ENCODE data around the gene HNRNPF. TPM values are rescaled to one million over a fixed set of nuclear protein-coding genes. Genes with fewer than 3 reads are reported as not detected.

Gene HNRNPF
- total RNA-seq, 6 donors from 2014 or later, result 80.7 to 225 (median 177) TPM

- no peak for ATAC-seq (ENCODE audit: low FRiP score in 2 of 2)
- 75 to 88% methylated on average over 2 of the region's 2 CpGs for WGBS, 2 donors
- H3K9me3 ChIP-seq, result no peaks in the 10 kb centered on the region
- DNase-seq, result peak in 1 of 2 donors; percentile 12
- no peak overlapping the region for H3K4me3 ChIP-seq
- H3K36me3 ChIP-seq, result no peaks in the 10 kb centered on the region
- H3K27me3 ChIP-seq, result no peaks in the 10 kb centered on the region
- no peak for TF ChIP-seq EP300 (IDR thresholded peaks at IDR 0.05)
- TF ChIP-seq POLR2AphosphoS5 (IDR thresholded peaks at IDR 0.05), result no peak
- no peak for TF ChIP-seq CTCF (IDR thresholded peaks at IDR 0.05)
- TF ChIP-seq POLR2A (IDR thresholded peaks at IDR 0.05), result no peak
- H3K4me1 ChIP-seq, result peaks cover 2 to 12% (median 2%) of the 10 kb centered on the region in 4 donors
- H3K27ac ChIP-seq, result no peak overlapping the region
Measured at GRCh38 chr10:43411536-43411935, 2.5 kb upstream of the HNRNPF start.

DNA sequence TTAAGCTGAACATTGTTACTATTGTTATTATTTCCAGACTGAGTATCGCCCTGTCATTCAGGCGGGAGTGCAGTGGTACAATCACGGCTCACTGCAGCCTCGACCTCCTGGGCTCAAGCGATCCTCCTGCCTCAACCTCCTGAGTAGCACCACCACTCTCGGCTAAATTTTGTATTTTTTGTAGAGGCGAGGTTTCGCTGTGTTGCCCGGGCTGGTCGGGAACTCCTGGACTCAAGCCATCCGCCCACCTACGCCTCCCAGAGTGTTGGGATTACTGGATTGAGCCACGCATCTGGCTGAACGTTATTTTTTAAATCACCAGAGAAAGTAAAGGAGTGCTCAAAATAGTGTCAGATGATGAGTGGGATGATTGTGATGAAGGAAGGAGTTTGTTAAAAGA lies 1.4 kb upstream of the HNRNPF start:
- Histone ChIP-seq H3K27me3 (no peaks in the 10 kb centered on the region), H3K4me3 (peak overlapping the region in 1 of 4 donors; percentile 71), H3K9me3 (no peaks in the 10 kb centered on the region), H3K36me3 (no peaks in the 10 kb centered on the region), H3K4me1 (peaks cover 13 to 24% (median 14%) of the 10 kb centered on the region in 4 donors), H3K27ac (peak overlapping the region in 3 of 4 donors; percentile 98 to 100 (median 98))
- 91 to 92% methylated on average over 14 of the region's 14 CpGs for WGBS, 2 donors
- no peak for TF ChIP-seq EP300 (IDR thresholded peaks at IDR 0.05)
- no peak for TF ChIP-seq POLR2A (IDR thresholded peaks at IDR 0.05)
- TF ChIP-seq POLR2AphosphoS5 (IDR thresholded peaks at IDR 0.05), result no peak
- no peak for TF ChIP-seq CTCF (IDR thresholded peaks at IDR 0.05)
- DNase-seq (peak in 1 of 2 donors; percentile 13), ATAC-seq (ENCODE audit: low FRiP score in 2 of 2) (no peak)

DNA sequence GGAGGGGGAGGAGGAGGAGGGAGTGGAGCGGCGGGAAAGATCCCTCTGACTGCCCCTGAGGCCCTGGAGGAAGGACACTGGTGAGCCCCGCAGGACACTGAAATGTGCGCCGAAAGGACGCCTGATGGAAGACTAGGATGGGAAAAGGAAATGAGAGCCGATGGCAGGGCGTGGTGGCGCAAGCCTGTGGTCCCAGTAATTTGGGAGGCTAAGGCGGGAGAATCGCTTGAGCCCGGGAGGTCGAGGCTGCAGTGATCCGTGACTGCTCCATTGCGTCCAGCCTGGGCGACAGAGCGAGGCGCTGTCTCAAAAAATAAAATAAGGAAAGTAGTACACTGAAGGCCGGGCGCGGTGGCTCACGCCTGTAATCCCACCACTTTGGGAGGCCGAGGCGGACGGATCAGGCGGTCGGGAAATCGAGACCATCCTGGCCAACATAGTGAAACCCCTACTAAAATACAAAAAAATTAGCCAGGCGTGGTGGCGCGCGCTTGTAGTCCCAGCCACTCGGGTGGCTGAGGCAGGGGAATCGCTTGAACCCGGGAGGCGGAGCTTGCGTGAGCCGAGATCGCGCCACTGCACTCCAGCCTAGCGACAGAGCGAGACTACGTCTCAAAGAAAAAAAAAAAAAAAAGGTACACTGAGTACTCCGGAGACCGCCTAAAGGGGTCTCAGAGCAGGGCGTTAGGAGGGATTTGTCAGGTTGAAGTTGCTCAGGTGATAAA lies 561 bp upstream of the HNRNPF start:
- Histone ChIP-seq H3K4me1 (peaks cover 21 to 32% (median 22%) of the 10 kb centered on the region in 4 donors), H3K27me3 (no peaks in the 10 kb centered on the region), H3K9me3 (no peaks in the 10 kb centered on the region), H3K4me3 (peak overlapping the region; percentile 57 to 71 (median 62)), H3K27ac (peak overlapping the region; percentile 98 to 100 (median 98)), H3K36me3 (no peaks in the 10 kb centered on the region)
- whole genome bisulfite sequencing, 2 donors, result 15 to 17% methylated on average over 43 to 46 of the region's 46 CpGs
- TF ChIP-seq EP300 (IDR thresholded peaks at IDR 0.05) (no peak), POLR2A (IDR thresholded peaks at IDR 0.05) (peak in 2 of 4 donors; percentile 9 to 46)
- ATAC-seq (ENCODE audit: low FRiP score in 2 of 2), result peak; percentile 13 to 32
- peak; percentile 73 to 88 for DNase-seq

DNA sequence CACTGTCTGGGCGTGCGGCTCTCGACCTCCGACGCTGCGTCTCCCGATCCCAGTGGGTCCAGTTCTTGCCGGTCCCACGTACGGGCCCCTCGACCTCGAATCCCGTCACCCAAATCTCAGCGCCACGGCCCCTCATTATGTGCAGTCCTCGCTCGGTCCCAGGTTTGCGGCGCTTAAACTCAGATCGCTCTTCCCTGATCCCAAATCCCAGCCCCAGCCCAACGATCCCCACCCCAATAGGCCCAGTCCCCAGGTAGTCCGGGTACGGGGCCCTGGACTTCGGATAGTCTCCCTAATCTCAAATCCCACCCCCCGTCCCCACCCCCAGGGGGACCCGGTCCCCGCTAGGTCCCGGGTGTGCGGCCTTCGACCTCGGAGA lies 666 bp downstream of the HNRNPF start:
- ATAC-seq (ENCODE audit: low FRiP score in 2 of 2) (no peak), DNase-seq (no peak)
- WGBS, 2 donors, result 1 to 2% methylated on average over 12 to 25 of the region's 31 CpGs

More for the DNA sequence above, 666 bp downstream of the HNRNPF start:
- H3K27ac ChIP-seq, result peak overlapping the region; percentile 98 to 100 (median 98)
- peak overlapping the region; percentile 57 to 83 (median 67) for H3K4me3 ChIP-seq
- TF ChIP-seq CTCF (IDR thresholded peaks at IDR 0.05) (no peak), POLR2A (IDR thresholded peaks at IDR 0.05) (no peak), POLR2AphosphoS5 (IDR thresholded peaks at IDR 0.05) (no peak), EP300 (IDR thresholded peaks at IDR 0.05) (no peak)
- H3K27me3 ChIP-seq, result no peaks in the 10 kb centered on the region
- peaks cover 32 to 44% (median 34%) of the 10 kb centered on the region in 4 donors for H3K4me1 ChIP-seq
- no peaks in the 10 kb centered on the region for H3K9me3 ChIP-seq
- H3K36me3 ChIP-seq, result peaks cover 0 to 5% (median 2%) of the 10 kb centered on the region in 4 donors
